ENCODE results near the gene CPN2.

The CPN2 gene

GRCh38 chr3:194304186-194304917 is 46.8 kb downstream of the CPN2 start:
- DNase-seq (ENCODE audit: low read depth), result no peak
- TF ChIP-seq CTCF (conservative IDR thresholded peaks at IDR 0.05; ENCODE audit: low read depth, low read length), result no peak
- no peak overlapping the region for H3K4me3 ChIP-seq (ENCODE audit: low read length)

- H3K4me3 ChIP-seq (ENCODE audit: low read length), result no peak overlapping the region
- DNase-seq (ENCODE audit: low read depth), result no peak
- TF ChIP-seq CTCF (conservative IDR thresholded peaks at IDR 0.05; ENCODE audit: low read depth, low read length), result no peak
Observed at GRCh38 chr3:194303749-194304148, 47.4 kb downstream of the CPN2 start.

DNA sequence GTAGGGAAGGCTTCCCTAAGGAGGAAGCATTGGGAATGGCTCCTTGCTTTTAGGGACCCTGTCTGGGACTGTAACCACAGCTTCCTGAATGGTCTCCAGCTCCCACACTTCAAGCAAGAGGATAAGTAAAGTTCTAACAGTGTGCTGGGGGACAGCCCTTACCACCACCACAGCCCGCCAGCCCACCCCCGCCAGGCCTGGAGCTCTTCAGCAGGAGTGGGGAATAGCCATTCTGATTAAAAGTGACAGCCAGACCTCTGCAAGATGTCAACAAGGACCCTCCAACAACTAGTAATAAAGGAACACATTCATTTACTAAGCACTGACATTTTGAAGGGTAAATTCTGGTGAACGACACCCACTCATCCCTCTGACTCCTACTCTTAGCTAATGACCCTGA is 49.4 kb downstream of the CPN2 start:
- no peak for DNase-seq (ENCODE audit: low read depth)
- H3K4me3 ChIP-seq (ENCODE audit: low read length), result no peak overlapping the region
- TF ChIP-seq CTCF (conservative IDR thresholded peaks at IDR 0.05; ENCODE audit: low read depth, low read length), result no peak

DNA sequence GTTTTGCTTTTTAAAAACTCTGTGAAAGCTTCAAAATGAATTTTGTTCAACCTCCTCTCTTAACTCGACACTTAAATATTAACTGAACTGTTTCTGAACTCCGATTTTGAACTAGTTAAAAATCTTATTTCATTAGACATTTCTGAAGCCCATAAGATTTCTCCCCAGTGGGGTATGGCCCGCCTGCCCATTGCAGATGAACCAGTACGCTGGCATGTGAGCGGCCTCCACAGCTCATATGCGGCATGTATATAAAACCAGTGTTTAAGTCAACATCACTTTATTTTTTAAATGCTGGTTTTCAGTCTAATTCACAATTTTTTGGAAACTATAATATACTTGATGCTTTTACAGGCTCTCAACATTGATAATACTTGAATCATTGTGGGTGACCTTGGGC is 50.2 kb downstream of the CPN2 start:
- DNase-seq (ENCODE audit: low read depth), result no peak
- TF ChIP-seq CTCF (conservative IDR thresholded peaks at IDR 0.05; ENCODE audit: low read depth, low read length), result no peak
- no peak overlapping the region for H3K4me3 ChIP-seq (ENCODE audit: low read length)

- no peak for TF ChIP-seq CTCF (conservative IDR thresholded peaks at IDR 0.05; ENCODE audit: low read depth, low read length)
- no peak for DNase-seq (ENCODE audit: low read depth)
- H3K4me3 ChIP-seq (ENCODE audit: low read length), result no peak overlapping the region
Observed at GRCh38 chr3:194300382-194300758, 50.8 kb downstream of the CPN2 start.

GRCh38 chr3:194298331-194299227 is 52.5 kb downstream of the CPN2 start:
- no peak for TF ChIP-seq CTCF (conservative IDR thresholded peaks at IDR 0.05; ENCODE audit: low read depth, low read length)
- H3K4me3 ChIP-seq (ENCODE audit: low read length), result no peak overlapping the region
- DNase-seq (ENCODE audit: low read depth), result no peak

Measured in retinal pigment epithelial cell (primary cell).